Measurements from ENCODE around the gene TRAPPC1. TPM values are rescaled to one million over a fixed set of nuclear protein-coding genes. Genes with fewer than 3 reads are reported as not detected.

Gene TRAPPC1
- total RNA-seq, 4 donors from 2014 or later, result 36.3 to 68.8 (median 43.1) TPM

DNA sequence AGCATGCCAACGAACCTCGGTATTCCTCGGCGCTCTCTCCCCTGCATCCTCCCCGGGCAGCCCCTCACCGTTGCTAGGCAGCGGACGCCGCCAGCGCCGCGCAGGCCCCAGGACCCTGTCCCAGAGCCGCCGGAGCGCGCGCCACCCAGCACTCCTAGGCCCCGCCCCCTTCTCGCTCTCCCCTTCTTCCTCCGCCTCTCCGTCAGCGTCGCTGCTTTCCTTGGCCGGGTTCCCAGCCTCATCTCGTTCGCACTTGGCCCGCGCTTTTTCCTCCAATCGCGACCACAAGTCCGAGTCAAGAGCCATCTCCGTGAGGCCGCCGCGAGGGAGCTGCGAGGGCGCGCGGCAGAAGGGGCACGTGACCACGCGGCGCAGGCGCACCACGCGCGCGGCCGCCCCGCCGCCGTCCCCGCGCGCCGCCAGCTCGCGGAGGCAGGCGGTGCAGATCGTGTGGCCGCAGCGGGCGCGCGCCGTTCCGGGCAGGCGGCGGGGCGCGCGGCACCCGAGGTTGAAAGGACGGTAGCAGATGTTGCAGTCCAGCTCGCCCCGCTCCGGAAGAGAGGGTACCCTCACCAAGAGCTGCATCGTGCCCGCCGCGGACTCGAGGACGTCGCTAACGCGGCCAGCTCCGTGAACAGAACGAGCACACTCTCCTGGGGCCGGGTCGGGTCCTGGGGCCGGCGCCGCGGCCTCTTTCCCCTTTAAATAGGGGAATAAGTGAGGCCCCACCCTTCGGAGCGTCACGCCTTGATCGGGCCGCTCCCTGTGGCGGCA lies 15.9 kb downstream of the TRAPPC1 start, which contains the start of gene RNF227:
Gene RNF227 (minus strand): TSS at position 679 of the 774 bp plus-strand sequence. CDS start 94 bp downstream, at position 585.
- no peaks in the 10 kb centered on the region for H3K9me3 ChIP-seq
- WGBS, result 0% methylated on average over 37 of the region's 100 CpGs
- intact Hi-C loops (cut with DNase I), result no loop called here
- H3K36me3 ChIP-seq, result peaks cover 0 to 16% (median 11%) of the 10 kb centered on the region in 4 donors
- H3K27me3 ChIP-seq, result no peaks in the 10 kb centered on the region
- peaks cover 24 to 29% (median 27%) of the 10 kb centered on the region in 4 donors for H3K4me1 ChIP-seq
- no peak for TF ChIP-seq POLR2A (IDR thresholded peaks at IDR 0.05; ENCODE audit: low read depth)
- TF ChIP-seq EP300 (IDR thresholded peaks at IDR 0.05), result no peak
- TF ChIP-seq, protein P1, sequence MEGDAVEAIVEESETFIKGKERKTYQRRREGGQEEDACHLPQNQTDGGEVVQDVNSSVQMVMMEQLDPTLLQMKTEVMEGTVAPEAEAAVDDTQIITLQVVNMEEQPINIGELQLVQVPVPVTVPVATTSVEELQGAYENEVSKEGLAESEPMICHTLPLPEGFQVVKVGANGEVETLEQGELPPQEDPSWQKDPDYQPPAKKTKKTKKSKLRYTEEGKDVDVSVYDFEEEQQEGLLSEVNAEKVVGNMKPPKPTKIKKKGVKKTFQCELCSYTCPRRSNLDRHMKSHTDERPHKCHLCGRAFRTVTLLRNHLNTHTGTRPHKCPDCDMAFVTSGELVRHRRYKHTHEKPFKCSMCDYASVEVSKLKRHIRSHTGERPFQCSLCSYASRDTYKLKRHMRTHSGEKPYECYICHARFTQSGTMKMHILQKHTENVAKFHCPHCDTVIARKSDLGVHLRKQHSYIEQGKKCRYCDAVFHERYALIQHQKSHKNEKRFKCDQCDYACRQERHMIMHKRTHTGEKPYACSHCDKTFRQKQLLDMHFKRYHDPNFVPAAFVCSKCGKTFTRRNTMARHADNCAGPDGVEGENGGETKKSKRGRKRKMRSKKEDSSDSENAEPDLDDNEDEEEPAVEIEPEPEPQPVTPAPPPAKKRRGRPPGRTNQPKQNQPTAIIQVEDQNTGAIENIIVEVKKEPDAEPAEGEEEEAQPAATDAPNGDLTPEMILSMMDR (IDR thresholded peaks at IDR 0.05), result peak in 1 of 3 experiments; percentile 20
- peak; percentile 50 to 69 for TF ChIP-seq POLR2AphosphoS5 (IDR thresholded peaks at IDR 0.05)
- peak within 1 kb of the TSS; percentile 62 to 84 (median 66) for H3K4me3 ChIP-seq
- peak within 1 kb of the TSS; percentile 92 to 95 (median 95) for H3K27ac ChIP-seq (replicated peaks in 1 of 4)
- peak; percentile 98 for DNase-seq (ENCODE audit: extremely low spot score)

DNA sequence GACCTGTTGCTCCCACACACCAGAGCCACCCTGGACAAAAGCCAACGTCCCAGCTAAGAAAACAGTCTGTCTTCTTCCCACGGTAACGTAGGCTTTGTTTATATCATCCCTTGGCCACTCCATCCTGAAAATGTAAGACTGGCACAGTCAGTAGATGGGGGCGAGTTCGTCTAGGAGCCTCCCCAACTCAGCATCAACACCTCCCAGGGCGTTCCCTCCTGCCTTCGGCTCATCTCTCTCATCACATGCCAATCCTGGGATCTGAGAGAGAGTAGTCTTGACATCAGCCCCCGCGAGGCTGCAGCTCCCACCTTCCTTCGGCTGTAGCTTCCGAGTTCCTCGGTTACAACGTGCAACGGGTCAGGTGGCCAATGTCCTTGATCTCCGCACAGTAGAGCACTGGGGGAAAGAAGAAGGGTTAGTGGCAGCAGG lies 16.6 kb downstream of the TRAPPC1 start:
- DNase-seq (ENCODE audit: extremely low spot score), result no peak
- WGBS, result 3% methylated on average over 14 of the region's 15 CpGs
- no peaks in the 10 kb centered on the region for H3K27me3 ChIP-seq
- no peak for TF ChIP-seq EP300 (IDR thresholded peaks at IDR 0.05)
- TF ChIP-seq POLR2AphosphoS5 (IDR thresholded peaks at IDR 0.05), result no peak
- TF ChIP-seq, protein P1 (IDR thresholded peaks at IDR 0.05), result no peak
- no peak for TF ChIP-seq POLR2A (IDR thresholded peaks at IDR 0.05; ENCODE audit: low read depth)
- H3K4me1 ChIP-seq, result peaks cover 24 to 29% (median 27%) of the 10 kb centered on the region in 4 donors
- H3K36me3 ChIP-seq, result peaks cover 0 to 22% (median 17%) of the 10 kb centered on the region in 4 donors
- H3K9me3 ChIP-seq, result no peaks in the 10 kb centered on the region
- peak overlapping the region; percentile 92 to 95 (median 95) for H3K27ac ChIP-seq (replicated peaks in 1 of 4)
- H3K4me3 ChIP-seq, result peak overlapping the region; percentile 62 to 84 (median 66)
- intact Hi-C loops (cut with DNase I), result no loop called here

DNA sequence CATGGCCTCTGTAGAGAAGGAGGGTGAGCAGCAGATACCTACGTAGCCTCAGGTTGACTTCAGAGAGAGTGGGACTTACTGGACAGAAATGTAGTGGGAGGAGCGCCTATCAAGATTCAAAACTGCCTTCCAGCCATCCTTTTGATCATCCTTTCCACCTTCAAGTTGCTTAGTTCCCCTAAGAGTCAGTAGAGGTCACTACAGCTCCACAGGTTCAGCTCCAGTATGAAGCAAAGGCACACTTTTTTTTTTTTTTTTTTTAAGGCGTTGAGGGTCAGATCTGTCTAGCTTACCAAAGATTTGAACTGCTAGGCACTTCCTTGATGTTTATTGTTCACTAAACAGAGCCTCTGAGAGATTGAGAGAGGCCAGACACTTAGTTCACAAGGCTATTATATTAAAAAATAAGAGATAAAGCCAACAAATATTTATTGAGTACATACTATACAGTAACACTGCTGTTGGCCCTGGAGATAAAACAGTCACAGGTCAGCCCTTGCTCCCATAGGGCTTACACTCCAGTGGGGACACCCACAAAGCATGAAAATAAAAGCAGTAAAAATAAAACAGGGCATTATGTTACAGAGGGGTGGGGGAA lies 18.7 kb downstream of the TRAPPC1 start:
- H3K9me3 ChIP-seq, result no peaks in the 10 kb centered on the region
- intact Hi-C loops (cut with DNase I), result loop anchor here (2.0 to 5.0 kb wide), 2 partner anchors 76 to 144 kb away; no protein-coding TSS in a partner anchor
- no peak for DNase-seq (ENCODE audit: extremely low spot score)
- peaks cover 24 to 29% (median 27%) of the 10 kb centered on the region in 4 donors for H3K4me1 ChIP-seq
- H3K4me3 ChIP-seq, result no peak overlapping the region
- H3K36me3 ChIP-seq, result peaks cover 21 to 44% (median 39%) of the 10 kb centered on the region in 4 donors
- 42% methylated on average over 3 of the region's 3 CpGs for WGBS
- TF ChIP-seq, protein P1 (IDR thresholded peaks at IDR 0.05), result peak; percentile 66 to 83 (median 71)
- TF ChIP-seq POLR2A (IDR thresholded peaks at IDR 0.05; ENCODE audit: low read depth), result no peak
- H3K27ac ChIP-seq (replicated peaks in 1 of 4), result no peak overlapping the region
- H3K27me3 ChIP-seq, result no peaks in the 10 kb centered on the region

DNA sequence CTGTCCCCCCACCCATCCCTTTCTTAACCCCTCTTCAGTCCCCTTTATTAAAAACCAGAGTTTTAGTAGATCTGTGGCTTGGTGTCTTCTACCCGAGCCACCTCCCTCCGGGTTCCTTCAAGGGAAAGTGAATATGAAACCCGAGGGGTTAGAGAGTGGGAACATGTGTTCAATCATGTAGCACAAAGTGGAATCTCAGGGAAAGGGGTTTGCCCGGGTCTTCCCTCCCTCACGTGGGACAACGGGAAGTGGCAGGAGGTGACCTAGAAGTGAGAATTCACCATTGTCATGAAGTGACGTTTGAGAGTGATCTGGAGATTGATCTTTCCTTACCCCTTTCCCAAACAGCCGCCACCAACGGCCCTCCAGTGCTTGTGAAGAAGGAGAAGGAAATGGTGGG lies 20.6 kb downstream of the TRAPPC1 start:
- no peaks in the 10 kb centered on the region for H3K27me3 ChIP-seq
- H3K36me3 ChIP-seq, result peaks cover 37 to 63% (median 58%) of the 10 kb centered on the region in 4 donors
- no peak for DNase-seq (ENCODE audit: extremely low spot score)
- WGBS, result 73% methylated on average over 9 of the region's 9 CpGs
- H3K9me3 ChIP-seq, result no peaks in the 10 kb centered on the region
- no peak overlapping the region for H3K27ac ChIP-seq (replicated peaks in 1 of 4)
- TF ChIP-seq, protein P1 (IDR thresholded peaks at IDR 0.05), result no peak
- TF ChIP-seq POLR2AphosphoS5 (IDR thresholded peaks at IDR 0.05), result no peak
- TF ChIP-seq EP300 (IDR thresholded peaks at IDR 0.05), result no peak
- intact Hi-C loops (cut with DNase I), result loop anchor here (5.0 kb wide), 1 partner anchor 146 kb away; no protein-coding TSS in a partner anchor
- peaks cover 16 to 20% (median 18%) of the 10 kb centered on the region in 4 donors for H3K4me1 ChIP-seq
- H3K4me3 ChIP-seq, result no peak overlapping the region
